ENCODE data around the gene TMUB1. TPM values are rescaled to one million over a fixed set of nuclear protein-coding genes. Genes with fewer than 3 reads are reported as not detected.
A peak's percentile ranks its signal among the peaks of the same experiment; 100 is the strongest.

TMUB1 gene
- total RNA-seq, 1 experiment from 2014 or later: 37.1 TPM

DNA sequence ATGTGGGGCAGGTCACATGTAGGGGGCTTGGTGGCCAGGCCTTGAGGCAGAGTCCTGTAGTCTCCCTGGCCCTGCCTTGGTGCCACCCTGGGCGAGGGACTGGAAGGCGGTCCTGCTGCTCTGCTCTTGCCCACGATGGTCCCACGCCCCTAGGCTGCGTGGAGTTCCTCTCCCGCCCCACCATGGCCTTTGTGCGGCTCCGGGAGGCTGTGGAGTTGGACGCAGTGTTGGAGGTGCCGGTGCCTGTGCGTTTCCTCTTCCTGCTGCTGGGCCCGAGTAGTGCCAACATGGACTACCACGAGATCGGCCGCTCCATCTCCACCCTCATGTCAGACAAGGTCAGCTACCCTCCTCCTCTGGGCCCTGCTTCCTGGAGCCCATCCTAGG is 12.7 kb downstream of the TMUB1 start:
- no peak for DNase-seq (ENCODE audit: low spot score)

DNA sequence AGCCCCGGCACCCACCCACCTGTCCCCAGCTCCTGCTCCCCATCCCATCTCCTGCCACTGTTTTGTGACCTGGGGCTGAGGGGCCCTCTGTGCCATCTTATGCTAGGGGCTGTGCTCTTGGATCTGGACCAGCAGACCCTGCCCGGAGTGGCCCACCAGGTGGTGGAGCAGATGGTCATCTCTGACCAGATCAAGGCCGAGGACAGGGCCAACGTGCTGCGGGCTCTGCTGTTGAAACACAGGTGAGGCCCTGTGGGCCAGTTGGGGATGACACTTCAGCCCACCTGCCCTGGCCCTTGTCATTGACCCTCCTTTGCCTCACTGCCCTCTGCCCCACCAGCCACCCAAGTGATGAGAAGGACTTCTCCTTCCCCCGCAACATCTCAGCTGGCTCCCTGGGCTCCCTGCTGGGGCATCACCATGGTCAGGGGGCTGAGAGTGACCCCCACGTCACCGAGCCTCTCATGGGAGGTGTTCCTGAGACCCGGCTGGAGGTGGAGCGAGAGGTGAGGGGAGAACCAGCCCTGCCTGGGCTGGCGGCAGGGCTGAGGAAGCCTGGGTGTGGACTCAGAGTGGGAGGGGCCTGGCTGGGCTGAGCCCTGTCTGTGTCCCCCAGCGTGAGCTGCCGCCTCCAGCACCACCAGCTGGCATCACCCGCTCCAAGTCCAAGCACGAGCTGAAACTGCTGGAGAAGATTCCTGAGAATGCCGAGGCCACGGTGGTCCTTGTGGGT is 13.3 kb downstream of the TMUB1 start:
- DNase-seq (ENCODE audit: low spot score): no peak

DNA sequence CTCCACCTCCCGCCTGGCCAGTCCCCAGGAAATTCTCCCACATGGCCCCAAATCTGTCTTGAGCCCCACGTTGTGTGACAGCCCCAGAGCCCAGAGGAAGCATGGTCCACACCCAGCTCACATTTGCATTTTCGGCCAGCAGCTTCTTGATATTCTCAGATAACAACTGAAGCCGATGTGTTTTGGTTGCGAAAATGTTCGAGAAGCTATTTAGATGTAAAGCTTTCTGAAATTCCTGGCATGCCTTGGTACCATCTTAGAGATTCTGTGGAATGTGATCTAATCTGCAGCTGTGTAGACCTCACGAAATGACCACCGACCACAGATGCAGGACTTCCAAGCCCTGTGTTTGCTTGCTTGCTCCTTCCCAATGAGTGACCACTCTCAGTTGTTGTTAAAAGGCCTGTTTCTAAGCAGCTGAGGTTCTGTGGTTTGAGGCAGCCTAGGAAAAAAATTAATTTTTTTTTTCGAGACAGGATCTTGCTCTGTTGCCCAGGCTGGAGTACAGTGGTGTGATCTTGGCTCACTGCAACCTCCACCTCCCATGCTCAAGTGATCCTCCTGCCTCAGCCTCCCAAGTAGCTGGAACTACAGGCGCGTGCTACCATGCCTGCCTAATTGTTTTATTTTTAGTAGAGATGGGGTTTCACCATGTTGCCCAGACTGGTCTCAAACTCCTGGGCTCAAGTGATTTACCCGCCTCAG is 15.1 kb downstream of the TMUB1 start:
- DNase-seq (ENCODE audit: low spot score): no peak

DNA sequence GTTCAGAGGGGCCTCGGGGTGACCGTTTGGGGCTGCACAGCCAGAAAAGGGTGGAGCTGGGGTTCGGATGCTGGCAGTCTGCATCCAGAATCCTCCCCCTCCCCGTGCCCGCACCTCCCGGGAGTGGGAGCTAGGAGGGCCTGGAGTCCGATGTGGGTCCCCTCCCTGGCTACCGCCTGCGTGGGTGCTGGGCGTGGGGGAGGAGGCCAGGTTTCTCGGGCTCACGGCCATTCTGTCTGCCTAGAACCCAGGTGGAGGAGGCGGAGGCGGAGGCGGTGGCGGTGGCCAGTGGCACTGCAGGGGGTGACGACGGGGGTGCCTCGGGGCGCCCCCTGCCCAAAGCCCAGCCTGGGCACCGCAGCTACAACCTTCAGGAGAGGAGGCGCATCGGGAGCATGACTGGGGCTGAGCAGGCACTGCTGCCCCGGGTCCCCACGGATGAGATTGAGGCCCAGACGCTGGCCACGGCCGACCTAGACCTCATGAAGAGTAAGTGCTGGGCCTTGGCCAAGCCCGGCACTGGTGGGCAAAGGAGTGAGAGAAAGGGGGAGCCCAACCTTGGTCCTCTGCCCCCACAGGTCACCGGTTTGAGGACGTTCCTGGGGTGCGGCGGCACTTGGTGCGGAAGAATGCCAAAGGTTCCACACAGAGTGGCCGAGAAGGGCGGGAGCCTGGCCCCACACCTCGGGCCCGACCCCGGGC is 16.9 kb downstream of the TMUB1 start:
- DNase-seq (ENCODE audit: low spot score): no peak

DNA sequence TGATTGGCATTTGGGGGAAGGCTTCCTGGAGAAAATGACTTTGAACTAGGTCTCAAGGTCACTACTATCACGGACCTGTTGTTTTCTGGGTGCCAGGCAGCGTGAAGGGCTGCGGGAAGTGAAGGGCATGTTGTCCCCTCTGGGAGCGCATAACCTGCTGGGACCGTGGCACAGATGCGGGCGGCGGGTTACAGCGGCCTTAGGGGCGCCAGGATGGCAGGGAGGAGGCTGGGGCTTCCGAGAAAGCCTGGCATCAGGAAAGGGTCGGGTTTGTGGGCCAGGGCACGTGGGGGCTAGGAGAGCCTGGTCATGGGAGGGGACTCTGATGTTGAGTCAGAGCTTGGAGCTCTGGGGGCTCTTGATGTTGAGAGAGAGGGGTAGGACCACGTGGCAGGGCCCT is 17.8 kb downstream of the TMUB1 start:
- DNase-seq (ENCODE audit: low spot score): no peak

DNA sequence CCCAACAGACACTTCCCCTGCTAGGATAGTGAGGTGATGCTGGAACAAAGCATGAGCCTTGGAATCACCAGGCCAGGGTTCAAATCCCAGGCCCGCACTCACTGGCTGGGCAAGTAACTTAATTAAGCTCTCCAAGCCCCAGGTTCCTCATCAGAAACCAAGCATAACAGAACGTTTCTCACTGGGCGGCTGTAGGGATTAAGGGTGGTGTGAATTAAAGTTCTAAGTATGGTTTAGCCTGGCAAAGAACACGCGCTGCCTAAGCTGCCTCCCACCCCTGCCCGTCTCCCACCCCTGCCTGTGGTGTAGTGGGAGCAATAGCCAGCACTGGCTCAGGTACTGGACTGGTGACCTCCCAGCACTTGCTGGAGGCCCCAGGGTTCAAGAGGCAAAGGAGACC is 18.3 kb downstream of the TMUB1 start:
- DNase-seq (ENCODE audit: low spot score): no peak

DNA sequence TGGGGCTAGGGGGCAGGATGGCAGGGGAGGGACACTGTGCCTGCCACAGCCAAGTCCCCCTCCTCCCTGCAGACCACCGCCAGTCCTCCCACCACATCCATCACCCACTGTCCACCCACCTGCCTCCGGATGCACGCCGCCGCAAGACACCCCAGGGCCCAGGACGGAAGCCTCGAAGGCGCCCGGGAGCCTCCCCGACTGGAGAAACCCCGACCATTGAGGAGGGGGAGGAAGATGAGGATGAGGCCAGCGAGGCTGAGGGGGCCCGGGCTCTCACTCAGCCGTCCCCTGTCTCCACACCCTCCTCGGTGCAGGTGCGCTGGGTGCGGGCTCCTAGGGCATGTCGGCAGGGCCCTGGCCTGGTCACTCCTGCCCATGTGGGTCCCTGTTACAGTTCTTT is 18.8 kb downstream of the TMUB1 start:
- DNase-seq (ENCODE audit: low spot score): no peak

DNA sequence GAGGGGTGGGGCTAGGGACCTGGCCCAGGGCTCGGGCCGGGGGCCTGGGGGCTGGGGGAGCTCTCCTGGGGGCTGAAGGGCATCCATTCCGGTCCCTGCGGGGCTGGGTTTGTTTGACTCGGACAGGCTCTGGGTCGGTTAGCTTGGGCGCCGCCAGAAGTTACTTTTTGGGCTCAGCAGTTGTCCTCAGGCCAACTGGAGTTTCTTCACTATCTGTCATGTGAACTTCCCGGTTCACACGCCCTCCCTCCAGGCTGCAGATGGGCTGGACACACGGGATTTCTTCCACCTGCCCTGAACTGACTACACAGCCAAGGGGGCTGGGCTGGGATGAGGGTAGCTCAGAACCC is 20.1 kb downstream of the TMUB1 start:
- no peak for DNase-seq (ENCODE audit: low spot score)

DNA sequence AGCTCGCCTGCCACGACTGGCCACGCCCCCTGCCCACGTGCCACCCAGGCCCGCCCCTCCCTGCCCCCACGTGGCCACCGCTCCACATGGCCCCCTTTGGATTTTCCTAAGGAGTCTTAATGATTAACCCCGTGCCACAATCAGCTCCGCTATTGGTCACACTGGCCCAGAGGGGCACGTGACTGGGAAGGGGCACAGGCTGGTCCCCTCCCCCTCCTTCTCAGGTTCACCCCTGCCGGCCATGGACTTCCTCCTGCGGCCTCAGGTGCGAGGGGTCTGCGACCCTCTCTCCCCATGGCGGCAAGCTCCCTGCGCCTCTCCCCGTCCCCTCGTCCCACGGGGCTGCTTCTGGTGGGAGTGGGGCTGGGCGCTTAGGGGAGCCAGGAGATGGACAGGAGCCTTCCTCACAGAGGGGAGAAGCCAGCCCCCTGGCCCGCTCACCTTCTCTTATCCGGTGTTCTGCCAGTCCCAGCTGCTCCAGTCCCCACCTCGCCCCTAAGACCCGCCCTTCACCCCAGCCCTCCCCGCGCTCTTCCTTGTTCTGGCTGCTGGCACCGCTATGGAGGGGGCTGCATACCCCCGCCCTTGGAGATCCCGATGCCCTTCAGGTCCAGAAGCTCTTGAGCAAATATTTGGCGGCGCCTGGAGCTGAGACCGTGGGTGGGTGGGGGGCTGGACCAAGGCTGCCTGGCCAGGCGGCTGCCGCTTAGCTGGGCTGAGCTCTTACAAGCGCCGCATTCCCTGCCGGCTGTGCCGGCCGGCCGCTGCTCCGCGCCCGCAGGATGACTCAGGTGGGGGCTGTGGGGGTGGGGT is 20.7 kb downstream of the TMUB1 start:
- DNase-seq (ENCODE audit: low spot score): no peak

DNA sequence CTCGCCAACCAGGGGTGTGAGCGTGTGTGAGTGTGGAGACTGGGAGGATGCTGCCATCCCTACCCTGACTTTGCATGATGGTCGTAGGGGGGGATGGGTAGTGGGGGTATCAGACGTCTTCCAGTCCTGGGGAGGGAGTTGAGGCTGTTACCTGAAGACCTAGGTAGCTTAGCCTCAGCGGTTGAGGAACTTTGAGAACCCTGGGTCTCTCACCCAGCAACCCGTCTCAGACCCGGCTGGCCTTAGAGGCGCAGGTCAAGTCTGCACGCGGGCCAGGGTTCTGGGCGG is 21.2 kb downstream of the TMUB1 start:
- no peak for DNase-seq (ENCODE audit: low spot score)

DNA sequence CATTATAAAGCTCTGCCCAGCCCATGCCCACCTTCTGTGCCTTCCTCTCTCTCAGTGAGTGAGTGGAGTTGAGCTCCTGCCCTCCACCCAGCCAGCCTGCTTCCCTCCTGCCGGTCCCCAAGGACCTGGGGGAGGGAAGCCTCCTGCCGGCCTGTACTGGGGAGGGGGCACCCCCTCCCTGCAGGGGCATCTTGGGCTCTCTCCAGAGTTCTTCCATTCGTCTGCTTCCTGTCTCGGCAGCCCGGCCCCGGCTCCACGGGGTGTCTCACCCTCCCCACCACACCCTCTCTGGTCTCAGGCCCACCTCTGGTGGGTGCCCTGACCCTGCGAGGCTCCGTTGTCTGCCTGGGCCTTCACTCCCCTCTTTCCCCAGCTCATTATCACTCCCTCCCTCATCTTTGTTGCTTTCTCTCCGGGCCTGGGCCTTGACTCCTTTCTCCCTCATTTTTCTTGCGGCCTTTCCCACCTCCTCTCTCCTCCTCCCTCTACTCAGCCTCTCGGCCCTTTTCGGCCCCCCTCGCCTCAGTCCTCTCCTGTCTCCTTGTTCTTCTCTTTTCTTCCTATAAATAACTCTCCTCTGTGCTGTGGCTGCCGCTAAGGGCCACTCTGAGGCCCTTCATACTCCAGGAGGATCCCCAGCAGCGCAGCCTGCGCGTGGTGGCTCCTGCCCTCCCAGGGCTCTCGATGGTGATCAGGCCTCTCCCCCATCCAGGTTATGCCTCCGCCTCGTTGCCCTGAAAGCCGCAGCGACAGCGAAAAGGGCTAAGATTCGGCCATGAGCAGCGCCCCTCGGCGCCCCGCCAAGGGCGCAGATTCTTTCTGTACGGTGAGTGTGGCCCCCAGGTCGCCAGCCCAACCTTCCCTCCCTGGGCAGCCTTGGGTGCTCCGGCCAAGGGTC is 21.8 kb downstream of the TMUB1 start:
- no peak for DNase-seq (ENCODE audit: low spot score)

DNA sequence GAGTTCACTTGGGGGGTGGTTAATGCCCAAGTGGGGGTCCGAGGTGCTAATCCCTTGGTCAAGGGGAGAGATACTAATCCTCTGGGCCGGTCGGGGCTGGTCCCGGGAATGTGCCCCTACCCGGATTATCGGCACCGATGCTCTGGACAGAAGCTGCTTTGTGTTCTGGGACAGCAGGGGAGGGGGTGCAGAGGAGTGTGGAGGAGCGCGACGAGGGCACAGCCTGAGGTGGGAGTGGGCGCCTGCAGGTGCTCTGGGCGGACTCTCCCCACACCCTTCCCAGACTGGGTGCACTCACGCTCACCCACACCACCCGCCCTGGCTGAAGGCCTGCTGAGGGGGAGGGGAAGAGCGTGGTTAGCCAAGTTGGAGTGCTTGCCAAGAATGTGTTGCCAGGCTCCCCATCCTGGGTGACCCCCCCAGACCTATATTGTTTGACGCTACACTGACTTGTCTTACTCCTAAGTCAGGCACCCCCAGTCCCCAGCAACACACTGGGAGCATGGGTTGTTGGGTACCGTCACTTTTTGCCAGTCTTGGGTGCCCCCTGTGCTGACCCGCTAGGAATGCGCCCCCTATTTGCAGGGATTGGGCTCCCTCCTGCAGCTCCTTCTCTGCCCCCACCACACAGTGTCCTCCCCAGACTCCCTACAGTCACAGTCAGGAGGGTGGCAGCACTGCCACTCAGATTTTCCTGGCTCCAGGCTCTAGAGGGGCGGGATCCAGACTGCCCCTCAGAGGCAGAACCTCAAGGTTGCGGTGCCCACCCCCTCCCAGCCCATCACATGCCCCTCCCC is 22.7 kb downstream of the TMUB1 start:
- DNase-seq (ENCODE audit: low spot score): peak; percentile 58

DNA sequence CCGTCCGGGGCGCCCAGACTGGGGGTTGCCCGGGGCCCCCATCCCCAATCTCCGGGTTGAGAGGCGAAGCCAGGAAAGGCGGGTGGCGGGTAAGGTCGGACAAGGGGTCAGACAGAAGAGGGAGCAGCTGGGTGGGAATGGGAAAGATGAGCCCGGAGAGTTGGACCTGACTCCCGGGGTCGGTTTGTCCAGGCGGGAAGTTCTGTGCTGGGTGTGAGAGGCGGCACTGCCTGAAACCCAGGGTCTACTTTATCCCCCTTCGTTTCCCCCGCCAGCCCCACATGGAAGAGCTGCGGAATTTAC is 23.2 kb downstream of the TMUB1 start:
- DNase-seq (ENCODE audit: low spot score): no peak

DNA sequence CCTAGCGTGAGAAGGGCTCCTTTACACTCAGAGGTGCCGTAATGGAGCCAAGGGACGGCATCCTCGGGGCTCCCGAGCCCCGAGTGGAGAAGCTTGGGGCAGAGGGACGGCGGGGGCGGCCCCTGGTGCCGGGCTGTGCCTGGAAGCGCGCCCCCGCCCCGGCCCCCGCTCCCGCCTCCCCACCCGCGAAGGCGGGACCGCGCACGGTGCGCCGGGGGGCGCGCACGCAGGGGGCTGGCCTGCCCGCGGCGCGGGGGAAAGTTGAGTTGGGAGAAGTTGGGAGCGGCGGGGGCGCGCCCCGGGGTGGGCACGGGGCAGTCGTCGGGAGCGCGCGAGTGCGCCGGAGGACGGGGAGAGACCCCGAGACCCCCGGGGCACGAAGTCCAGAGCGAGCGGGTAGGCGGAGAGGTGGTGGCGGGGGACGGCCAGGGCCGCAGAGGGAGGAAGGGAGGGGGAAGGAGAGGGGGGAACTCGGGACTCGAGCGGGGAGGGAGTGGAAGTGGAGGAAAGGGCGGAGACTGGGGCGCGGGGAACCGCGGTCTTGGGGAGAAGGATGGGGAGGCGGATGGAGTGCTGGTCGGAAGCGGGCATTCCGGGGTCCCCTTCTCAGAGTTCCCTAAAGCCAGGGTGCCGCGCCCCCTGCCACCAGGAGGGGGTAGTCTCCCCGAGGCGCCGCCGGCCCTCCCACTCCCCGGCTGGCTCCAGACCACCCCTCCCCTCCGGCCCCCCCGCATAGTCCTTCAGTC is 23.8 kb downstream of the TMUB1 start, which contains the start of gene SLC4A2:
TSS of gene SLC4A2 (plus strand) at position 223 of the 746 bp plus-strand sequence. CDS start 2,399 bp downstream, outside the sequence.
- peak; percentile 60 for DNase-seq (ENCODE audit: low spot score)

DNA sequence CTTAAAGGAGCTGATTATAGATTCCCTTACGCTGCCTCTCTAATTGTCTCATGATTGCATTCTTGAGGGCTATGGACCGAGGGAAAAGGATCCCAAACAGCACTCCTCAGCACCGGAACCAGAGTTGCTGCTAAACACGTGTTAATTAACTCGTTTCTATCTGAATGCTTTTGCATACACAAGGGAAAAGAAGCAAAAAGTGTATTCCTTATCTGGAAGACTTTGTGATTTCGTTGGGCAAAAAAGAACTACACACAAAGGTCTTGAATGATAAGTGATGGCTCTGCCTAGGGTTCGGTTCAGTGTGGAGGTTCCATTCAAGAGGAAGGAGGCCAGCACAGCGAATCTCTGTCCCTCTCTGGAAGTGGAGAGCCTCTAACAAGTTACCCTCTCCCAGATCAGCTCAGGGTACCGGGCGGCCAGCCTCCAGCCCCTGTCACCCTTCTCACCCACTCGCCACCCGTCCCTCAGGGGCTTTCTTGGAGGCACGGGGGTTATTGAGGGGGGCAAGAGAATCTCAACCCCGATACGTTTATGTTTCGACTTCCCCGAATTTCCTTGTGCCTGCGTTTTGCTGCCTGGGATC is 24.4 kb downstream of the TMUB1 start:
- DNase-seq (ENCODE audit: low spot score): no peak

DNA sequence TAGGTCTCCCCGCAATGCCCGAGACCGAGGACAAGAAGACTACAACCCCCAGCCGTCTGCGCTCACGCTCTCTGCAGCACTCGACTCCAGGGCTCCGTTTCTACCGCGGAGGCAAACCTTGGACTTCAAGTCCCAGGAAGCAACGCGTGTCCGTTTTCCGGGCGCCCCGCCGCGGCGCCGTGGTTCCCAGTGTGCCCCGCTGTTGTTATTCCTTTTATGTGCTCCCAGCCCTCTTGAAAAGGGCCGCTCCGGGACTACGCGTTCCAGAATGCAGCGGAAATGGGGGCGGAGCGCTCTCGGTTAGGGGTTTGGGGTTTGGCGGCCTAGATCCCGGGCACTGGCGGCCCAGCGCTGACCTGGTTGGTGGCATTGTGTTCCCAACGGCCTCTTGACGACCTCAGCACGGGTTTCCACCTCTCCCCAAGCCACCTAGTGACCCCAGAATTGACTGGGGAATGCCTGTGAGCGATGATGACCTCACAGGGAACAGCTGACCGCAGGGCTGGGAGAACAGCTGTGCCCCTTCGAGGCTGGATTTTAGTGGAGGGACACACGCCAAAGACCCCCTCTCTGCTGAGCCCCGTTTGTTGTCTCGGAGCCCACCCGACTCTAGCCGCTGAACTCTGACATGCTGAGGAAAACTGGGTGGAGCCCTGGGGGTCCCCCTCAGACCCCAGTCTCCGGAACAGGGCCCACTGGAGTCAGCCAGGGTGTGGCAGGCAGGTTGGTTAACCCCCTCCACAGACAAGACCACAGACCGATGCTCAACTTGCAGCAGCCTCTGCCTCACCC is 25.1 kb downstream of the TMUB1 start:
- peak; percentile 99 for DNase-seq (ENCODE audit: low spot score)

DNA sequence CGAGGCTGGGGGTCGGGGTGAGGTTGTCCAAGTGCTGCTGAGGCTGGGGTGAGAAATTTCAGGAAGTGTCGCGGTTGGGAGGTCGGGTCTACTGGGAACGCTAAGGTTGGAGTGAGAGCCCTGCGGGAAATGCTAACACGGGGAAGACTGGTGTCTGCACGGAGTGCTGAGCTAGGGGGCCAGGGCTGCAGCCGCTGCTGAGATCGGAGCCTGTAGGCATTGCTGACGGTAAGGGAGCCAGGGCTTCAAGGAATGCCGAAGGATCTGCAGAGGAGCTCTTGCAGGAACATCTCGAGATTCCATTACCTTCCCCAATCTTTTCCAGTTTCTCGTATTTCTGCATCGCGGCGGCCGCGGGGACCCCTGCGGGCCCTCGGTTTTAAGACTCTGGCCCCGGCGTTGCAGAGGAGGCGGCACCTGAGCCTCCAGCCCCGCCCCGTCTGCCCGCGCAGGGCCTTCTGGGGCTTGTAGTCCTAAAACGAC is 25.7 kb downstream of the TMUB1 start, which contains the start of gene CDK5:
TSS of gene CDK5 (minus strand) at position 392 of the 483 bp plus-strand sequence. CDS start at position 343, 49 bp downstream.
- no peak for DNase-seq (ENCODE audit: low spot score)
